AG04449 (cell line): ENCODE measurements around the gene UBL5.

Experiments used
- CTCF ChIA-PET: fragments of 350-600 bp; formaldehyde crosslinking; extraction: SDS; loops from one replicate; lab custom pipeline; 2021; ENCODE audit warnings: antibody characterized with exemption; lab: Yijun Ruan, JAX
- POLR2A ChIA-PET: fragments of 400-600, 350-600 bp; formaldehyde crosslinking; extraction: SDS; loops from one replicate; lab custom pipeline; 2020; ENCODE audit warnings: antibody characterized with exemption, inconsistent platforms; lab: Yijun Ruan, JAX
- DNase-seq: peaks from one replicate; pipeline ENCODE4 v3.0.0-alpha.2; 2010; ENCODE audit warnings: low read depth, low spot score
- H3K4me3 ChIP-seq: 2 replicates; pipeline ENCODE4 v1.5.1; 2011; ENCODE audit warnings: low read depth, mild to moderate bottlenecking, control low read depth, low read length
- TF ChIP-seq, protein P1 (sequence below): IDR thresholded peaks from one replicate; pipeline ENCODE4 v1.5.1; 2011; ENCODE audit warnings: mild to moderate bottlenecking, moderate library complexity, low read length, control low read depth, inconsistent platforms; ENCODE audit not compliant: insufficient read depth; ENCODE audit errors: missing control alignments

Gene UBL5

DNA sequence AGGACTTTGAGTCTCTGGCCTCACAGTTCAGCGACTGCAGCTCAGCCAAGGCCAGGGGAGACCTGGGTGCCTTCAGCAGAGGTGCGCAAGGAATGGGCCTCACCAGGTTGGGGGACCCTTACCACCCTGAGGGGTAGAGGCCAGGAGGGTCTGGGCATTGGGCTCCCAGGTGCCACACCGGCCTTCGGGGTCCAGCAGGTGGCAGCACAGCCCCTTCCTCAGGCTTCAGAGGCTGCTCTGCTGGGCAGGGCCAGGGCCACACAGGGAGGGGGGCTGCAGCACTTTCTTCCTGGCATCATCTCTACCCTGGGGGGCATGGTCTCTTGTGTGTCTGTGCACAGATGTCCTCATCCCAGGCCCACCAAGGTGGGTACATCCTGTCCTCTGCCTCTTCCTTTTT is 20.3 kb downstream of the UBL5 start:
- TF ChIP-seq, protein P1, sequence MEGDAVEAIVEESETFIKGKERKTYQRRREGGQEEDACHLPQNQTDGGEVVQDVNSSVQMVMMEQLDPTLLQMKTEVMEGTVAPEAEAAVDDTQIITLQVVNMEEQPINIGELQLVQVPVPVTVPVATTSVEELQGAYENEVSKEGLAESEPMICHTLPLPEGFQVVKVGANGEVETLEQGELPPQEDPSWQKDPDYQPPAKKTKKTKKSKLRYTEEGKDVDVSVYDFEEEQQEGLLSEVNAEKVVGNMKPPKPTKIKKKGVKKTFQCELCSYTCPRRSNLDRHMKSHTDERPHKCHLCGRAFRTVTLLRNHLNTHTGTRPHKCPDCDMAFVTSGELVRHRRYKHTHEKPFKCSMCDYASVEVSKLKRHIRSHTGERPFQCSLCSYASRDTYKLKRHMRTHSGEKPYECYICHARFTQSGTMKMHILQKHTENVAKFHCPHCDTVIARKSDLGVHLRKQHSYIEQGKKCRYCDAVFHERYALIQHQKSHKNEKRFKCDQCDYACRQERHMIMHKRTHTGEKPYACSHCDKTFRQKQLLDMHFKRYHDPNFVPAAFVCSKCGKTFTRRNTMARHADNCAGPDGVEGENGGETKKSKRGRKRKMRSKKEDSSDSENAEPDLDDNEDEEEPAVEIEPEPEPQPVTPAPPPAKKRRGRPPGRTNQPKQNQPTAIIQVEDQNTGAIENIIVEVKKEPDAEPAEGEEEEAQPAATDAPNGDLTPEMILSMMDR: peak; percentile 48
- CTCF ChIA-PET: interaction anchor here (2.0 to 4.2 kb wide), 3 partner anchors 9 to 20 kb away, joined by 10 to 69 read pairs (median 23); partner anchors contain the start of genes PIN1 and UBL5
- no peak overlapping the region for H3K4me3 ChIP-seq
- DNase-seq: no peak
- POLR2A ChIA-PET: no interaction called here

DNA sequence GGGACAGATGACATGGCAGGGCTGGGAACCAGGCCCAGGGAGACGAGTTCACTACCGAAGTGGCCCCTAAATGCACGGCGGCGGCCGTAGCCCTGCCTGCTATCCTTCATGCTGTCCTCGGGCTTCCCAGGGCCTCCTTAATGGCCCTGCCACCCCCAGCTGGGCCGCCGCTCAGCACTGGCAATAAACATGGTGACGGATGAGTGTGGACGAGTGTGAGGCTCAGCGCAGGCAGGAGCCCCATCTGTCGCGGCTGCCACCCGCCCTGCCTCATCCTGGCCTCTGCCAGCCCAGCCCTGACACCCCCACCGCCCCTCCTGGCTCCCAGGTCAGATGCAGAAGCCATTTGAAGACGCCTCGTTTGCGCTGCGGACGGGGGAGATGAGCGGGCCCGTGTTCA is 21.0 kb downstream of the UBL5 start:
- H3K4me3 ChIP-seq: no peak overlapping the region
- TF ChIP-seq, protein P1: no peak
- CTCF ChIA-PET: interaction anchor here (4.2 kb wide), 1 partner anchor 12 kb away, joined by 69 read pairs; the partner anchor contains the start of gene PIN1
- POLR2A ChIA-PET: no interaction called here
- no peak for DNase-seq

DNA sequence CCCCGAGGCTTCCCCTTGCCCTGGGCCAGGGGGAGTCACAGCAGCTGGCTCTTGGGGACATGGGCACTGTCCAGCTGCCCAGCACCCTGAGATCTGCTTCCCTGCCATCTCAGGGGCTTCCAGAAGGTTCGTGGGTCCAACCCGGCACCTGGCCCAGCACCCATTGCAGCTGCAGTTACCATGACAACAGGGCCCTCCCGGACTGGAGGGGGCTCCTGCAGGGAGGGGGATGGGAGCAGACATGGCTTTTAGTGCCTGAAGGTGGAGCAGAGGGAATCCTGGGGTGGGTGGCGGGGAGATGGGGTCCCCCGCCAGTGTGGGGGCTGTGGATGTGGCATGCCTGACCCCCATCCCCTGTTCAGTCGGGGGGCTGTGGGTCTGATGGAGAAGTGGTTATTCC is 22.1 kb downstream of the UBL5 start:
- TF ChIP-seq, protein P1: no peak
- ChIA-PET POLR2A (no interaction called here), CTCF (no interaction called here)
- no peak for DNase-seq
- H3K4me3 ChIP-seq: no peak overlapping the region

- ChIA-PET POLR2A (no interaction called here), CTCF (no interaction called here)
- no peak for DNase-seq
- TF ChIP-seq, protein P1: no peak
- H3K4me3 ChIP-seq: no peak overlapping the region
These were observed 22.7 kb downstream of the UBL5 start for GRCh38 chr19:9850235-9850959.

DNA sequence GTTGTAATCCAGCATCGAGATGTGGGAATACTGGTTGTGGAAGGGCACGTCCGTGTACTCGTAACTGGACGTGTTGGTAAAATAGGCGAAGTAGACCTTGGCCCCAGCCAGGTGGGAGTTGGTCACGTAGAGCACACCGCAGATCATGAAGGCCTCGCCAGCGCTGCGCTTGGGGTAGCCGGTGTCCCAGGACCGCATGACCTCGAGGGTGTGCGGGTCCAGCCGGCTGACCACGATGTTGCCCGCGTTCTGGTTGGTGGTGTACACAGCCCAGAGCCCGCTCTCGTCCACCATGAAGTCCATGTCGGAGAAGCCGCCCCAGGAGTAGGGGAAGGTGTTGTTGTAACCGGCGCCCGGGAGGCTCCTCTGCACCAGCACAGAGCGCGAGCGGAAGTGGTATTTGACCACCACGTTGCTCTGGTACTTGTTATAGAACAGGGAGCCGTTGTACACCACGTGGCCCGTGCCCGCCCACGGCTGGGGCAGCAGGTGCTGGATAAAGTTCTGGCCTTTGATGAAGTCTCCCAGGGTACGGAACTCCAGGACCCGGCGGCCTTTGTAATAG is 26.6 kb downstream of the UBL5 start:
- CTCF ChIA-PET: no interaction called here
- no peak overlapping the region for H3K4me3 ChIP-seq
- POLR2A ChIA-PET: no interaction called here
- DNase-seq: no peak
- TF ChIP-seq, protein P1: no peak

- no peak overlapping the region for H3K4me3 ChIP-seq
- ChIA-PET POLR2A (interaction anchor here (1.4 kb wide), 1 partner anchor 29 kb away, joined by 3 read pairs; the partner anchor contains the start of gene UBL5), CTCF (interaction anchor here (3.2 kb wide), 1 partner anchor 10 kb away, joined by 23 read pairs; no protein-coding TSS in a partner anchor)
- no peak for DNase-seq
- TF ChIP-seq, protein P1: no peak
These were observed 28.9 kb downstream of the UBL5 start for GRCh38 chr19:9856609-9857008.
